Heart left ventricle (tissue), 13 donors: ENCODE results near the gene TP53RK.

ENCODE experiments used
- POLR2A ChIP-seq, 2 donors: fragments of 450-650 bp; IDR thresholded peaks; one replicate each; pipeline ENCODE4 v1.6.1; 2017; ENCODE audit warnings: antibody characterized with exemption in 2 of 2, mild to moderate bottlenecking in 2 of 2, moderate library complexity in 2 of 2
- TF ChIP-seq, protein P1 (sequence below), 12 donors: fragments of 200-600 bp; sonication (generic) in 4 of 12; IDR thresholded peaks; one replicate each; pipeline versions ENCODE4 v1.5.0 to v1.8.0; 2018 to 2022; ENCODE audit warnings: antibody characterized with exemption in 12 of 12, mild to moderate bottlenecking in 5 of 12
- donor health status: ischemic (EF 13 %, LVEDD 7.1; RV severe dilation, severe dysfunction).
- donor health status: DM: no; HTN: yes; CAD: no.
- donor health status: DM: no; HTN: no; CAD: no.
- donor health status: ischemic (EF 25% LVEDD 6.9; RV normal size, moderate dysfunction).
- donor health status: ischemic (EF 25% LVEDD 5.7; RV mildly dilated, moderate dysfunction).
- donor health status: ischemic (EF 35%, LVEDD 5.7; RV mildly dilated, moderate dysfunction).
- donor health status: nonischemic (EF 11% LVEDD 7.7; RV severe dilation, severe dysfunction).
- donor health status: DM: yes; HTN: yes; CAD: no.
- donor health status: PGD.
- donor health status: ischemic (EF 29% LVEDD 5.4; RV normal size, mild dysfunction).
- donor health status: nonischemic (EF 23%, LVEDD 6.1; RV moderate dilation, normal function).

DNA sequence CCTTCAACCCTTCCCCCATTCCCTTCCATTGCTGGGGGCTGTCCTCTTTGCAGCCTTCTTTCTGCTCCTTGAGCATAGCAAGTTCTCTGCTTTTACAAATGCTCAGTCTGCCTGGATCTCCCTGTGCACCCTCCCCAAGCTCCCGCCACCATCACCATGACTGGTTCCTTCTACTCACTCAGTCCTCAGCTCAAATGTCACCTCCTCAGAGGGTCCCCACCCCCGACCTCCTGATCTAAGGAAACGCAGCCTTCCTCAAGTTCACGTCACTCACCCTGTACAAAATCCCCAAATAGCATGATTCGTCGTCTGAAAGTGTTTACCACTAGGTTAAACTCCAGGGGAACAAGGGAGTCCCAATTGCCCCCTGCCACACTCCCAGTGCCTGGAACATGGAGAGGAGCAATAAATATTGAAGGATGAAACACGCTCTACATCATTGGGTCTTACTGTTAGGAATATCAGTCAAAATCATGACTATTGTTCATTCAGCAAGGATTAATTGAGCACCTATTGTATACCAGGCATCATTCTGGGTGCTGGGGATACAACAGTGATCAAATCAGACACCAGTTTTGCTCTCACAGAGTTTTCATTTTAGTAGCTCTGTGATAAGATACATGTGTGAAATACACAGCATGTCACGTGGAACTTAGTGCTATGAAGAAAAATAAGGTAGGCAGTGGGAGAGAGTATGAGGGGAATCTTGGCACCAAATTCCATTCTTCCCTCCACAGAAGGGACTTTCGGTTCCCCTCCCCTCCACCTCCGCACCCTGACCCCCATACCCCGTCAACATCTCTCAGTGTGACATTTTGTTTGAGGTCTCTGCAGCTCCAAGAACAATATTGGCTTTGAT is 15.6 kb downstream of the TP53RK start:
- TF ChIP-seq, protein P1, sequence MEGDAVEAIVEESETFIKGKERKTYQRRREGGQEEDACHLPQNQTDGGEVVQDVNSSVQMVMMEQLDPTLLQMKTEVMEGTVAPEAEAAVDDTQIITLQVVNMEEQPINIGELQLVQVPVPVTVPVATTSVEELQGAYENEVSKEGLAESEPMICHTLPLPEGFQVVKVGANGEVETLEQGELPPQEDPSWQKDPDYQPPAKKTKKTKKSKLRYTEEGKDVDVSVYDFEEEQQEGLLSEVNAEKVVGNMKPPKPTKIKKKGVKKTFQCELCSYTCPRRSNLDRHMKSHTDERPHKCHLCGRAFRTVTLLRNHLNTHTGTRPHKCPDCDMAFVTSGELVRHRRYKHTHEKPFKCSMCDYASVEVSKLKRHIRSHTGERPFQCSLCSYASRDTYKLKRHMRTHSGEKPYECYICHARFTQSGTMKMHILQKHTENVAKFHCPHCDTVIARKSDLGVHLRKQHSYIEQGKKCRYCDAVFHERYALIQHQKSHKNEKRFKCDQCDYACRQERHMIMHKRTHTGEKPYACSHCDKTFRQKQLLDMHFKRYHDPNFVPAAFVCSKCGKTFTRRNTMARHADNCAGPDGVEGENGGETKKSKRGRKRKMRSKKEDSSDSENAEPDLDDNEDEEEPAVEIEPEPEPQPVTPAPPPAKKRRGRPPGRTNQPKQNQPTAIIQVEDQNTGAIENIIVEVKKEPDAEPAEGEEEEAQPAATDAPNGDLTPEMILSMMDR (IDR thresholded peaks at IDR 0.05) = no peak
- no peak for TF ChIP-seq POLR2A (IDR thresholded peaks at IDR 0.05)
